Amniotic stem cell (primary cell): ENCODE measurements around the gene GOLGA6A.

Source experiments
- DNase-seq: peaks from one replicate; lab custom pipeline; 2025; lab: John Stamatoyannopoulos, UW

The GOLGA6A gene

DNA sequence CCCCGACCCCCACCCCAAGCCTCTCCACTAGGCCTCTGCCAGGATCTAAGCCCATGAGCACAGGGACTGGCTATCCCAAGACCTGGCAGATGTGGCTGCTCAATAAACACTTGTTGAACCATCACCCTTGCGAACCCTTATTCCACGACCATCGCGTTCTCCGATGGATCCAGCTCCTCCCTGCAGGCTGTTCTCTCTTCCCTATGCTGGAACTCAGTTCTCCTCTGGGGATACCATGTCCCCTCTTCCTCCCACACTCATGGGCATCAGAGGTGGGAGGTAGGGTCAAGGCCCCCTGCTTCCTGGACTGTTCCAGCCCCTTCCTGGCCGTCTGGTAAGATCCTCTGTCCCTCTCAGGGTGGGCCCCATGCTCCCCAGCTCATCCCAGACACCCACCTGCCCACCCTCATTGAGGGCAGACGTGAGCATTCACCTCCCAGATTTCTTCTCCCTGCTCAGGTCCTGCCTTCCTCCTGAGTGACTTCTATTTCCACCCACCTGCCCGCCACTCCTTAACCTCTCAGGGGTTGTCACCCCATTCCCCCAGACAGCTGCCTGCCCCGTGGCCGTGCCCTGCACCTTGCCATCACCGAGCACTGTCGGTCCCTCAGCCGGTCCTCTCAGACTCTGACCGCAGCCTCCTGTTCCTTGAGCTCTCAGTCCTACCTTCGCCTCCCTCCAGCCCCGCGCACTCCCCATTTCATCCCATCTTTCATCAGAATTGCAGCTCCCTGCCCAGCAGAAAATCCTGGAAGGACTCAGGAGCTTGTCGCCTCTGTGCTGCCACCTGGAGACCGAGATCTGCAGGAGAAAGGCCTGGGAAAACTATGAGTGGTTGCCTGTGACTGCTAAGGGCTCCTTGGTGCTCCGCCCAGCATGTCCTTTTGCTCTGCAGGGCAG lies 45.8 kb downstream of the GOLGA6A start:
- no peak for DNase-seq

GRCh38 chr15:74035121-74036017 lies 47.0 kb downstream of the GOLGA6A start:
- DNase-seq = no peak

- no peak for DNase-seq
Measured at GRCh38 chr15:74034206-74034755, 48.1 kb downstream of the GOLGA6A start.

GRCh38 chr15:74032606-74033561 lies 49.5 kb downstream of the GOLGA6A start:
- DNase-seq = no peak

DNA sequence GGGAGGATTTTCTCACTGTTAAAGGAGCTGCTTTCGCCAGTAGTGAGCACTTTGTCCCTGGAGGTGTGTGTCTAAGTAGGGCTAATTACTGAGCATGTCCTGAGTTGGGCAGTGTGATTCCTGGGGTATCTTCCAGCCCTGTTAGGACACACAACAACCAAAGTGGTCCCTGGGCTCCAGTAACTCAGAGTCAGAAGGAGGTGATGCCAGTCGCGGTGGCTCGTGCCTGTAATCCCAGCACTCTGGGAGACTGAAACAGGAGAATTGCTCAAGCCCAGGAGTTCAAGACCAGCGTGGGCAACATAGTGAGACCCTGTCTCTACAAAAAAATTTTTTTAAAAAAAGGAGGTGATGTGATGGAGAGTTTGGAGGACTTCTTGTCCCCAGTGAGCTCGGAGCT lies 50.3 kb downstream of the GOLGA6A start:
- no peak for DNase-seq

DNA sequence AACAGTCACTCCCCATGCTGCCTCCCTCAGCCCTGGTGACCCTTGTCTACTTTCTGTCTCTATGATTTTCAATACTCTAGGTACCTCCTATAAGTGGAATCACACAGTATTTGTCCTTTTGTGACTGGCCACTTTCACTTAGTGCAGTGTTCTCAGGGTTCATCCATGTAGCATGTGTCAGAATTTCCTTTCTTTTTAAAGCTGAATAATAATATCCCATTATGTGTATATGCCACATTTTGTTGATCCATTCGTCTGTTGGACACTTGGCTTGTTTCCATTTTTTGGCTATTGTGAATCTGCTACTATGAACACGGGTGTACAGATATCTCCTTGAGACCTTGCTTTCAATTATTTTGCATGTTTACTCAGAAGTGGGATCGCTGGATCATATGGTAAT lies 53.7 kb downstream of the GOLGA6A start:
- DNase-seq = no peak

- no peak for DNase-seq
Measured at GRCh38 chr15:74027688-74028087, 54.7 kb downstream of the GOLGA6A start.

- DNase-seq = no peak
Measured at GRCh38 chr15:74025436-74025835, 56.9 kb downstream of the GOLGA6A start.

DNA sequence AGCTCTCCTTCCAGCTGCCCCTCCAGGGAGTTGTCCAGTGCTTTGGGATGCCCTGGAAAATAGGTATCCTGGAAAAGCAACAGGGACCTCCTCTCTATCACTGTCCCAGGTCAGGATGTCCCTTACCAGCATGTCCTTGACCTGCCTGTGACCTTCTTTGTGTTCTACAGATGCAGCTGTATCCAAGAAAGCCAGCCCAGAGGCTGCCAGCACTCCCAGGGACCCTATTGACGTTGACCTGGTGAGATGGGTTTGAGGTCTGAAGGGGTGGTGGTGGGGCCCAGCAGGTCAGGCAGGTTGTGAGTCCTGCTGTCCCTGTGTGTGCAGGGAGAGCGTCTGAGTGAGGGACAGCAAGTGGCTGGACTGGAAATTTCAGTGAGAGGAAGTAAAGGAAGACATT lies 57.7 kb downstream of the GOLGA6A start:
- DNase-seq = no peak

DNA sequence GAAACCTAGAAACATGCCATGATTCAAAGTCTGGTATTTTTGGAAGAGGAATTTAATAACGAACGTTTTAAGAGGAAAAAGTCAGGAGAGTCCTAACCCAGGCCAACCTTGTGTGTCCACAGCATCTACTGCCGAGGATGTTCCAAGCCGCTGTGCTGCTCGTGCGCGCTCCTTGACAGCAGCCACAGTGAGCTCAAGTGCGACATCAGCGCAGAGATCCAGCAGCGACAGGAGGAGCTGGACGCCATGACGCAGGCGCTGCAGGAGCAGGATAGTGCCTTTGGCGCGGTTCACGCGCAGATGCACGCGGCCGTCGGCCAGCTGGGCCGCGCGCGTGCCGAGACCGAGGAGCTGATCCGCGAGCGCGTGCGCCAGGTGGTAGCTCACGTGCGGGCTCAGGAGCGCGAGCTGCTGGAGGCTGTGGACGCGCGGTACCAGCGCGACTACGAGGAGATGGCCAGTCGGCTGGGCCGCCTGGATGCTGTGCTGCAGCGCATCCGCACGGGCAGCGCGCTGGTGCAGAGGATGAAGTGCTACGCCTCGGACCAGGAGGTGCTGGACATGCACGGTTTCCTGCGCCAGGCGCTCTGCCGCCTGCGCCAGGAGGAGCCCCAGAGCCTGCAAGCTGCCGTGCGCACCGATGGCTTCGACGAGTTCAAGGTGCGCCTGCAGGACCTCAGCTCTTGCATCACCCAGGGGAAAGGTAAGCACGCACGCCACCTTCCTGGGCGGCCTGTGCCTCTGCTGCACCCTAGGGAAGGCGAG lies 59.5 kb downstream of the GOLGA6A start:
- DNase-seq = no peak
